HAP-1 (cell line): ENCODE data around the gene NDUFB8.

ENCODE experiments used
- DNase-seq, 2 experiments: peaks; one replicate each; pipeline ENCODE4 v3.0.0-alpha.2; 2016 to 2020; ENCODE audit warnings: low spot score in 2 of 2
- H3K27me3 ChIP-seq: fragments of 250-450 bp; sonication (Bioruptor Pico); 2 replicates; pipeline ENCODE4 v1.5.1; 2020; ENCODE audit warnings: low read depth, mild to moderate bottlenecking, moderate library complexity
- H3K36me3 ChIP-seq: fragments of 250-450 bp; sonication (Bioruptor Pico); replicated peaks from 2 replicates; pipeline ENCODE4 v1.5.1; 2020; ENCODE audit warnings: mild to moderate bottlenecking
- H3K4me1 ChIP-seq: fragments of 250-450 bp; sonication (Bioruptor Pico); 2 replicates; pipeline ENCODE4 v1.5.1; 2020; ENCODE audit warnings: mild to moderate bottlenecking
- H3K4me3 ChIP-seq: fragments of 250-450 bp; sonication (Bioruptor Pico); 2 replicates; pipeline ENCODE4 v1.5.1; 2020; ENCODE audit warnings: mild to moderate bottlenecking, moderate library complexity
- H3K9me3 ChIP-seq: fragments of 250-450 bp; sonication (Bioruptor Pico); 2 replicates; pipeline ENCODE4 v1.5.1; 2020; ENCODE audit warnings: mild to moderate bottlenecking, moderate library complexity
- in situ Hi-C: fragments of 300-500 bp; cut with MboI; formaldehyde crosslinking; loops from 3 replicates; pipeline ENCODE4 v1.14.3; 2020; ENCODE audit warnings: low sequenced_read_pairs, inconsistent platforms, mixed read lengths

The NDUFB8 gene

DNA sequence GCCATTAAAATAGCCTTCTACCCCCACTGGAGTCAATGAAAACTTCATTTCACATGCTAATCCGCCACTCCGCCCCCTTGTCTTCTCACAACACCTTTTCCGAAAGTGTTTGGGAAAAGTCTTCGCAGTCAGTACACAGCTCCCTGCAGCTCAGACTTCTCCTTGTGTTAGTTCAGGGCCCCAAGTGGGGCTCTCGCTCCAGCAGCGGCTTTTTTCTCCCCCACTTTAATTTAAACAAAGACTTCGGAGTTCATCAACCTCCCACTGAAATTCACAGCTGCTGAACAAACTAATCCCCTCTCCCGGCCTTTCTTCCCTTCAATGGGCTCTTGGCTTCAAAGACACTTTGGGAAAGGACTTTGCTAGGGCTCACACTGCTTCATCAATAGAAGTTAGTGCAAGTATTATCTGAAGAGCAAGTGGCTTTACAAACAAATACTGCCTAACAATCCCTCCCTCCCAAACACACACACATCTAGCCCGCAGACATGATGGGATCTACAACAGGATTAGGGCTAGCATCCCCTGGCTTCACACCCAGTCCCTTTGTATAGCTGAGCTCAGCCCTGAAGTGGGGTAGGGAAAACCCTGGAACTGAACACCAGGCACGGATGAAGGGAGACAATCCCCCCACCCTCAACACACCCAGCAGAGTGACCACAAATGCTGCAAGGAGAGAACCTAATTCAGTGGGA lies 43.7 kb downstream of the NDUFB8 start:
- Histone ChIP-seq H3K27me3 (no peaks in the 10 kb centered on the region; the same call in 1 of the 2 replicates), H3K4me3 (no peak overlapping the region), H3K36me3 (peaks cover 21% of the 10 kb centered on the region), H3K4me1 (peaks cover 33% of the 10 kb centered on the region), H3K9me3 (no peaks in the 10 kb centered on the region)
- DNase-seq: peak; percentile 83 to 94
- in situ Hi-C loops: no loop called here

DNA sequence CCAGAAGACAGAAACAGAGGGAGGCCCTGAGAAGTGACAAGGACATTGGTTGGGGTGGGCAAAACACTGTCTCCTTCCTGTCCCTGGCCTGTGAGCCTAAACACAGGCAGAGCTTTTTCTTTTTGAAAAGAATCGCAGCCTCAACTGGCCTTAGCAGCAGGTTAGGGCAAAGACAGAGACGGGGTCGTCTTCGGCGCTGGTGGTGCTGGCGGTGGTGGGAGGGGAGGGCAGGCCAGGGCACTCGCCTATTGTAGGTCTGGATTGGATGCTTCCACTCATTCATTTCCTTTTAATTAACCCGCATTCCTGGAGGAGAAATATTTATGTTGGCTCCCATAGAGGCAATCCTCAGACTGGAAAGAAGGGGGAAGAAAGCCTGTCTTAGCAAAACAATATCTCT lies 44.3 kb downstream of the NDUFB8 start:
- peaks cover 21% of the 10 kb centered on the region for H3K36me3 ChIP-seq
- peak in 1 of 2 experiments; percentile 71 for DNase-seq
- H3K4me1 ChIP-seq: peaks cover 33% of the 10 kb centered on the region
- no peaks in the 10 kb centered on the region for H3K9me3 ChIP-seq
- peaks cover 6% of the 10 kb centered on the region for H3K27me3 ChIP-seq
- no peak overlapping the region for H3K4me3 ChIP-seq
- in situ Hi-C loops: no loop called here

DNA sequence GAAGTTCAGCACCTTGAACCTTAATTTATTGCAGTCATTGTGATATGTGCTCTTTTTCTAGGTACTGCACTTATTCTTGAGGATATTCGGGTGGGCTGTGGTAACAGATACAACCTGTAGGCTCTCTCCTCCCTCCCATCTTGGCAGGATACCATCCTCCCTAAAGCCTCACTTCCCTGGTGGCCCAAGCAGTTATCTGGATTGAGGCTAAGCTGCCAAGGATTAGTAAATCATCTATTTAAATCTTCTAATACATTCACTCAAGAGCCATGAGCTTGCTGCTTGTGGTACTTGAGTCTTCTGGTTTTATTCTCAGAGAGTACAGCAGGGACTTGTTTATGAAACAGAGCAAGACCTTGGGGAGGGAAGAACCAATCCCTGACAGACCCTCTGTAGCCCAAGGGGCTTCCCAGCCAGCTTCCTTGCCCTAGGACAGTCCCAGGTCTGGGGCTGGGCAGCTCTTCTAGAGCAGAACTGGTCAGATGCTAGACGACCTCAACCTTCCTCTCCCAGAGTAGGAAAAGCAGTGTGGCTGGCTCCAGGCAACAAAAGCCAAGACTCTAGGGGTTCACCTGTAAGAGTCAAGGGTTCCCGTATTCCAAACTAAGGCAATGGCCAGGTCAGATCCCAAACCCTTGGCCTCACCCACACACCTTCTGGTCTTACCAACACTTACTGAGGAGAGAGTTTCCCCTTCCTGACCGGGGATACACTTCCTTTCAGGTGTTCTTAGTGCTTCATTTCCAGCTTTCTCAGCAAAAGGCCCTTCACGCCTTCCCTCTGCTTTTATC lies 45.6 kb downstream of the NDUFB8 start:
- Histone ChIP-seq H3K36me3 (peaks cover 11% of the 10 kb centered on the region), H3K27me3 (peaks cover 19% of the 10 kb centered on the region), H3K4me3 (no peak overlapping the region), H3K9me3 (no peaks in the 10 kb centered on the region), H3K4me1 (peaks cover 33% of the 10 kb centered on the region)
- DNase-seq: no peak
- in situ Hi-C loops: no loop called here

DNA sequence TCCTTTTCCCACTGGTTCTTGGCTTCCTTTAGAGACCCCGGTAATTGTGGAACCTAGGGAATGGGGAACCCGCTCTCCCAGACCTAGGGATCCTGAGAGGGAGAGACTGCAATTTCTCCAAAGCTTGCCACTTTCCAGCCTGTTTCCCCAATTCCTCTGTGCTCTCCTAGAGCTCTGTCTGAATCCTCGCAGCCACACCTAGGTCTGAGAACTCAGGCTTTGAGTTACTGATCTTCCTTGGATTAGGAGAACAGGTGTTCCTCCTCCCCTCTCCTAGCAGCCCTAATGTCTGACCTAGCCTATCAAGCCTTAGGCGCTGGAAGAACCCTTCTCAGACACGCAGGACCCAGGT lies 46.9 kb downstream of the NDUFB8 start:
- peak overlapping the region; percentile 28 for H3K4me3 ChIP-seq
- peaks cover 30% of the 10 kb centered on the region for H3K27me3 ChIP-seq
- no peaks in the 10 kb centered on the region for H3K9me3 ChIP-seq
- in situ Hi-C loops: no loop called here
- DNase-seq: no peak
- H3K36me3 ChIP-seq: peaks cover 8% of the 10 kb centered on the region
- H3K4me1 ChIP-seq: peaks cover 33% of the 10 kb centered on the region

DNA sequence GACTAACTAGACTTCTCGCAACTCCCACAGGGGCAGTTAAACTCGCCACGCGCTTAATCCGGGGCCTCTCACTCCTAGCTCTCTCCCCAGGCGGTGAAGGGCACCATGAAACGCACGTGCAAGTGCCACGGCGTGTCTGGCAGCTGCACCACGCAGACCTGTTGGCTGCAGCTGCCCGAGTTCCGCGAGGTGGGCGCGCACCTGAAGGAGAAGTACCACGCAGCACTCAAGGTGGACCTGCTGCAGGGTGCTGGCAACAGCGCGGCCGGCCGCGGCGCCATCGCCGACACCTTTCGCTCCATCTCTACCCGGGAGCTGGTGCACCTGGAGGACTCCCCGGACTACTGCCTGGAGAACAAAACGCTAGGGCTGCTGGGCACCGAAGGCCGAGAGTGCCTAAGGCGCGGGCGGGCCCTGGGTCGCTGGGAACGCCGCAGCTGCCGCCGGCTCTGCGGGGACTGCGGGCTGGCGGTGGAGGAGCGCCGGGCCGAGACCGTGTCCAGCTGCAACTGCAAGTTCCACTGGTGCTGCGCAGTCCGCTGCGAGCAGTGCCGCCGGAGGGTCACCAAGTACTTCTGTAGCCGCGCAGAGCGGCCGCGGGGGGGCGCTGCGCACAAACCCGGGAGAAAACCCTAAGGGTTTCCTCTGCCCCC lies 47.4 kb downstream of the NDUFB8 start:
- H3K4me1 ChIP-seq: peaks cover 33% of the 10 kb centered on the region
- DNase-seq: peak; percentile 62 to 82
- H3K36me3 ChIP-seq: peaks cover 3% of the 10 kb centered on the region; the same call in 1 of the 2 replicates
- H3K27me3 ChIP-seq: peaks cover 30% of the 10 kb centered on the region
- no peaks in the 10 kb centered on the region for H3K9me3 ChIP-seq
- peak overlapping the region; percentile 28 for H3K4me3 ChIP-seq
- in situ Hi-C loops: no loop called here

DNA sequence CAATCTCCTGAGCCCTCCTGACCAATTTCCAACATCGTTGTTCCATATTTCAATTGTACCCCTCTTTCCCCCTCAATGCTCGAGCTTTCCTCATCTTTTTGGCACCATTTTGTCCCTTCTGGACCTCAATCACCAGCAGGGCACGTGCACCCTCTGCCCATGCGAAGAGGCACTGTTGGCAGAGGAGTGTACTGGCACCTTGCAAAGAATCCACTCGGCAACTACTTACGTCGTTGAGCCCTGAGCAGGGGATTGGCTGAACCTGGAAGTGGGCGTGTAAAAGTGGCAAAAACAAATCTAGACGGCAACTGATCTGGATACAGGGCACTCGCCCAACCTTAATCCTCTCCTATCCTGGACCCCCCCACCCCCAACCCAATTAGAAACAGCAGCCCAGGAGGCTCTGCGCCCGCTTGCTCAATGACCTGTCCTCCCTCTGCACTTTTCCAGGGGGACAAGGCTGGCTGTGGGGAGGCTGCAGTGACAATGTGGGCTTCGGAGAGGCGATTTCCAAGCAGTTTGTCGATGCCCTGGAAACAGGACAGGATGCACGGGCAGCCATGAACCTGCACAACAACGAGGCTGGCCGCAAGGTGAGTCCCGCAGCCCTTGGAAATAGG lies 48.1 kb downstream of the NDUFB8 start:
- H3K36me3 ChIP-seq: no peaks in the 10 kb centered on the region
- peaks cover 30% of the 10 kb centered on the region for H3K27me3 ChIP-seq
- H3K9me3 ChIP-seq: no peaks in the 10 kb centered on the region
- H3K4me1 ChIP-seq: peaks cover 28% of the 10 kb centered on the region
- peak; percentile 80 to 86 for DNase-seq
- peak overlapping the region; percentile 28 for H3K4me3 ChIP-seq
- in situ Hi-C loops: no loop called here

DNA sequence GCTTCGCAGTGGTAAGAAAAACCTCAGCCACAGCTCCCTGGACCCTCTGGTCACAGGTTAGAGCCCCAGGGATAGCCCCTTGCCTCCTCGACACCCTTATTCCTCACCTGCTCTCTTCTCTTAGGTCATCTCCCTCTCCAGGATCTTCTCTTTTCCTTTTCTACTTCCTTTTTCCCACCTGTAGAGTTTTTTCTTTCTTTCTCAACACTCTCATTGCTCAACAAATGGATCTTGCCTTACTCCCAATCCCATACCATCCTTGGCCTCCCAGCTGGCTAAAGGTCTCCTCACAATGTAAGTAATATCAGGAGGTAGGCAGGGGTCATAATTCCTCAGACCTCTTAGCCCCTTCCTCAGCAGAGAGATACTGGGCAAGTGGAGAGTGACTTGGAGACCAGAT lies 49.7 kb downstream of the NDUFB8 start:
- Histone ChIP-seq H3K27me3 (peaks cover 30% of the 10 kb centered on the region), H3K36me3 (no peaks in the 10 kb centered on the region), H3K4me1 (peaks cover 14% of the 10 kb centered on the region), H3K4me3 (no peak overlapping the region), H3K9me3 (no peaks in the 10 kb centered on the region)
- in situ Hi-C loops: no loop called here
- DNase-seq: no peak

DNA sequence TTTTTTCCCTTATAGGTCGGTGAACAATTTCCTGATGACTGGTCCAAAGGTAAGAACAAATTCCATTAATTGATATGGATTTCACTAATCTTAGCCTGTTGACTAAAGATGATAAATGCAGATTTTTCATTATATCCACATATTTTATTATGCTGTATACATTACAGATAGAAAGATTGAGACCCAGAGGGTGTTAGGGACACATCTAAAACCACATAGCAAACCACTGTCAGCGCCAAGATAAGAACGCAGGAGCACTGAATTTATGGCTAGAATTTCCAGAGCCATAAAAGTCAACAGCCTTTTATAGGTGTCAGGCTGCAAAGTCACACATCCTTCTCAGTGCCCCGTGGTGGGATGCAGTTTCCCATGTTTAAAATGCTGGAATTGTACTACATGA lies 50.6 kb downstream of the NDUFB8 start:
- no peaks in the 10 kb centered on the region for H3K9me3 ChIP-seq
- DNase-seq: no peak
- H3K36me3 ChIP-seq: no peaks in the 10 kb centered on the region
- no peak overlapping the region for H3K4me3 ChIP-seq
- peaks cover 30% of the 10 kb centered on the region for H3K27me3 ChIP-seq
- H3K4me1 ChIP-seq: peaks cover 10% of the 10 kb centered on the region
- in situ Hi-C loops: no loop called here

DNA sequence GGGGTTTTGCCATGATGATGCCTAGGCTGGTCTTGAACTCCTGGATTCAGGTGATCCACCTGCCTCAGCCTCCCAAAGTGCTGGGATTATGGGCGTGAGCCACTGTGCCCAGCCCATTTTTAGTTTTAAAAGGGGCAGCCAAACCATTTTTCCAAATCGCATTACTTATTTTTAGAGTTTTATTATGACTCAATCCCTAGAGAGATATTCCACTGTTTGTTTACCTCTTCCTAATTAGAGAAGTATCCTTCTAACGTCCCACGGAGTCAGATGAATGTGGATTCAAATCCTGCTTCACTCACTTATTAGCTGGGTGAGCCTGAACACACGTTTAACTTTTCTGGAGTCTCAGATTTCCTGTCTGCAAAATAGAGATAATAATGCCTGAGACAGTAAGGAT lies 51.7 kb downstream of the NDUFB8 start:
- H3K36me3 ChIP-seq: no peaks in the 10 kb centered on the region
- no peak overlapping the region for H3K4me3 ChIP-seq
- no peaks in the 10 kb centered on the region for H3K9me3 ChIP-seq
- H3K4me1 ChIP-seq: peaks cover 10% of the 10 kb centered on the region
- no peak for DNase-seq
- peaks cover 30% of the 10 kb centered on the region for H3K27me3 ChIP-seq
- in situ Hi-C loops: no loop called here
